ENCODE measurements around the gene ANKRD40CL. TPM values are rescaled to one million over a fixed set of nuclear protein-coding genes. Genes with fewer than 3 reads are reported as not detected.

ANKRD40CL gene
- total RNA-seq, 1 donor from 2014 or later = not detected

GRCh38 chr17:50781167-50781566 is 13.8 kb upstream of the ANKRD40CL start:
- Mint-ChIP-seq H3K36me3 (no peaks in the 10 kb centered on the region), H3K9me3 (no peaks in the 10 kb centered on the region), H3K4me3 (no peak overlapping the region), H3K27me3 (no peaks in the 10 kb centered on the region), H3K27ac (no peak overlapping the region), H3K4me1 (ENCODE audit: unreplicated experiment) (peaks cover 11% of the 10 kb centered on the region)
- no peak for DNase-seq (ENCODE audit: extremely low spot score, unreplicated experiment)
- no peak for TF ChIP-seq CTCF (conservative IDR thresholded peaks at IDR 0.05)

- no peak overlapping the region for H3K27ac Mint-ChIP-seq
- no peaks in the 10 kb centered on the region for H3K36me3 Mint-ChIP-seq
- H3K4me1 Mint-ChIP-seq (ENCODE audit: unreplicated experiment) = peaks cover 6% of the 10 kb centered on the region
- H3K27me3 Mint-ChIP-seq = no peaks in the 10 kb centered on the region
- DNase-seq (ENCODE audit: extremely low spot score, unreplicated experiment) = no peak
- TF ChIP-seq CTCF (conservative IDR thresholded peaks at IDR 0.05) = no peak
- H3K4me3 Mint-ChIP-seq = no peak overlapping the region
- H3K9me3 Mint-ChIP-seq = no peaks in the 10 kb centered on the region
Measured at GRCh38 chr17:50779747-50780353, 12.5 kb upstream of the ANKRD40CL start.

GRCh38 chr17:50778988-50779387 is 11.7 kb upstream of the ANKRD40CL start:
- no peaks in the 10 kb centered on the region for H3K27me3 Mint-ChIP-seq
- peaks cover 6% of the 10 kb centered on the region for H3K4me1 Mint-ChIP-seq (ENCODE audit: unreplicated experiment)
- H3K36me3 Mint-ChIP-seq = no peaks in the 10 kb centered on the region
- no peaks in the 10 kb centered on the region for H3K9me3 Mint-ChIP-seq
- H3K4me3 Mint-ChIP-seq = no peak overlapping the region
- no peak for DNase-seq (ENCODE audit: extremely low spot score, unreplicated experiment)
- no peak overlapping the region for H3K27ac Mint-ChIP-seq
- no peak for TF ChIP-seq CTCF (conservative IDR thresholded peaks at IDR 0.05)

GRCh38 chr17:50778471-50778870 is 11.2 kb upstream of the ANKRD40CL start:
- Mint-ChIP-seq H3K36me3 (no peaks in the 10 kb centered on the region), H3K27ac (no peak overlapping the region), H3K9me3 (no peaks in the 10 kb centered on the region), H3K27me3 (no peaks in the 10 kb centered on the region), H3K4me3 (no peak overlapping the region), H3K4me1 (ENCODE audit: unreplicated experiment) (peaks cover 6% of the 10 kb centered on the region)
- no peak for DNase-seq (ENCODE audit: extremely low spot score, unreplicated experiment)
- TF ChIP-seq CTCF (conservative IDR thresholded peaks at IDR 0.05) = no peak

GRCh38 chr17:50775926-50776325 is 8.6 kb upstream of the ANKRD40CL start:
- H3K9me3 Mint-ChIP-seq = no peaks in the 10 kb centered on the region
- H3K4me1 Mint-ChIP-seq (ENCODE audit: unreplicated experiment) = no peaks in the 10 kb centered on the region
- H3K36me3 Mint-ChIP-seq = no peaks in the 10 kb centered on the region
- no peak for DNase-seq (ENCODE audit: extremely low spot score, unreplicated experiment)
- no peak for TF ChIP-seq CTCF (conservative IDR thresholded peaks at IDR 0.05)
- H3K27ac Mint-ChIP-seq = no peak overlapping the region
- H3K4me3 Mint-ChIP-seq = no peak overlapping the region
- H3K27me3 Mint-ChIP-seq = no peaks in the 10 kb centered on the region
